Thyroid gland (tissue), 4 donors: Measurements from ENCODE around the gene COMMD4.

Experiments
- POLR2A ChIP-seq, 2 donors: fragments of 450-650 bp; IDR thresholded peaks; one replicate each; pipeline ENCODE4 v1.6.1; 2017; ENCODE audit warnings: antibody characterized with exemption in 2 of 2, mild to moderate bottlenecking in 2 of 2, moderate library complexity in 1 of 2
- TF ChIP-seq, protein P1 (sequence below), 6 experiments: fragments of 200-600 bp in 3 of 6; fragments of 450-650 bp in 3 of 6; sonication (generic) in 3 of 6; IDR thresholded peaks; one replicate each; pipeline ENCODE4 v1.5.1; 2016 to 2019; ENCODE audit warnings: antibody characterized with exemption in 6 of 6, mild to moderate bottlenecking in 2 of 6, inconsistent platforms in 1 of 6, moderate library complexity in 1 of 6

DNA sequence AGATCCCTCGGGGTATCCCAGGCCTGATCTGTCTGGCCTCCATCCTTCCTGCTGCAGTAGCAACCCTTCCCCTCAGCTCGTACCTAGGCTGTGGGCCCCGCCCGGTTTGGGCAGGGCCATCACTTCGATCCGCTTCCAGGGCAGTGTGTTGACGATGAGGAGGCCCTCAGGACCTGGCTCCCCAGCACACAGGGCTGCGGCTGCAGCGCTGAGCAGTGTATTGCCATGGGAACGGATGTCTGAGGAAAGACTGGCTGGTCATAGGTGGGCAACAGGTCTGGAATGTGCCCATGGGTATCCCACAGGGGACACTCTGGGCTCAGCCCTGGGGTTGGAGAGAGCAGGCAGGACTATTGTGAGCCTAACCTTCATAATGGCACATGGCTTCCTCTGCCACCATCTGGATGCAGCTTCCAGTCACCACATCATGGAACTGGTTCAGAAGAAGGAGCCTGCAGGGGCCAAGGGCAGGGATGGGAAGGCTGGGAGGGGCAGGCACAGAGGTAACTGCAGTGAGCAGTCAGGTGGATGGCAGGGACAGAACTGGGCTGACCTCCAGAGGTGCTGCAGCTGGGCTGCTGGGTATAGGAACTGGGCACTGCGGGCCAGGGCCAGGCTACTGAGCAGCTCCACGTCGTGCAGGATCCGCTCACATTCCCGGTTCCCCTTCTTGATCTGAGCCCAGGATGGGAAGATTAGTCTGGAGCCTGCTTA is 23.8 kb downstream of the COMMD4 start:
- TF ChIP-seq, protein P1, sequence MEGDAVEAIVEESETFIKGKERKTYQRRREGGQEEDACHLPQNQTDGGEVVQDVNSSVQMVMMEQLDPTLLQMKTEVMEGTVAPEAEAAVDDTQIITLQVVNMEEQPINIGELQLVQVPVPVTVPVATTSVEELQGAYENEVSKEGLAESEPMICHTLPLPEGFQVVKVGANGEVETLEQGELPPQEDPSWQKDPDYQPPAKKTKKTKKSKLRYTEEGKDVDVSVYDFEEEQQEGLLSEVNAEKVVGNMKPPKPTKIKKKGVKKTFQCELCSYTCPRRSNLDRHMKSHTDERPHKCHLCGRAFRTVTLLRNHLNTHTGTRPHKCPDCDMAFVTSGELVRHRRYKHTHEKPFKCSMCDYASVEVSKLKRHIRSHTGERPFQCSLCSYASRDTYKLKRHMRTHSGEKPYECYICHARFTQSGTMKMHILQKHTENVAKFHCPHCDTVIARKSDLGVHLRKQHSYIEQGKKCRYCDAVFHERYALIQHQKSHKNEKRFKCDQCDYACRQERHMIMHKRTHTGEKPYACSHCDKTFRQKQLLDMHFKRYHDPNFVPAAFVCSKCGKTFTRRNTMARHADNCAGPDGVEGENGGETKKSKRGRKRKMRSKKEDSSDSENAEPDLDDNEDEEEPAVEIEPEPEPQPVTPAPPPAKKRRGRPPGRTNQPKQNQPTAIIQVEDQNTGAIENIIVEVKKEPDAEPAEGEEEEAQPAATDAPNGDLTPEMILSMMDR (IDR thresholded peaks at IDR 0.05), result no peak
- TF ChIP-seq POLR2A (IDR thresholded peaks at IDR 0.05), result no peak
